ENCODE measurements around the gene CENPX.

DNA sequence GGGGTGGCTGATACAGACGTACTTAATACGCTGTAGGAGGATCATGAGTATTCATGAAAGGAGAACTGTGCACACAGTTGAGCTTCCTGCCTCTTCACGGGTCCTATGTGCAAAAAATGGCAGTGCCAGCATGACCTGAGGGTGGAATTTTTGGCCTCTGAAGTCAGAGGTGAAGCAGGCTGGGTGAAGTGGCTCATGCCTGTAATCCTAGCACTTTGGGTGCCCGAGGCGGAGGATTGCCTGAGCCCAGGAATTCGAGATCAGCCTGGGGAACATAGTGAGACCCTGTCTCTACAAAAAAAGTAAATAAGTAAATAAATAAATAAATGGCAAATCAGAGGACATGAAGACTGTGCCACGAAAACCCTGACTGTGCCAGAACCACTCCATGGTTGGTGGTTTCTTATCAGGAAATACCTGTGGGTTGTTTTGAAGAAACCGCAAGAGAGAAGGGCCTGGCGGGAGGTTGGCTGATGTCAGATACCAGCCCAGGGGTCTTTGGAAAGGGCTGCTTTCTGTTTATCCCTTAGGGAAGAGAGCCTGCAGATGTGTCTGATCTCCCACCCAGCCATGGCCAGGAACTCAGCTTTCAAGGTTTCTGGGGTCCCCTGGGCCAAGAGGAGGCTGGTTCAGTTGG, 41.9 kb downstream of the CENPX start:
- TF ChIP-seq EP300 (IDR thresholded peaks at IDR 0.05) (no peak), POLR2AphosphoS5 (IDR thresholded peaks at IDR 0.05) (no peak), POLR2A (IDR thresholded peaks at IDR 0.05) (no peak)
- TF ChIP-seq, protein P1, sequence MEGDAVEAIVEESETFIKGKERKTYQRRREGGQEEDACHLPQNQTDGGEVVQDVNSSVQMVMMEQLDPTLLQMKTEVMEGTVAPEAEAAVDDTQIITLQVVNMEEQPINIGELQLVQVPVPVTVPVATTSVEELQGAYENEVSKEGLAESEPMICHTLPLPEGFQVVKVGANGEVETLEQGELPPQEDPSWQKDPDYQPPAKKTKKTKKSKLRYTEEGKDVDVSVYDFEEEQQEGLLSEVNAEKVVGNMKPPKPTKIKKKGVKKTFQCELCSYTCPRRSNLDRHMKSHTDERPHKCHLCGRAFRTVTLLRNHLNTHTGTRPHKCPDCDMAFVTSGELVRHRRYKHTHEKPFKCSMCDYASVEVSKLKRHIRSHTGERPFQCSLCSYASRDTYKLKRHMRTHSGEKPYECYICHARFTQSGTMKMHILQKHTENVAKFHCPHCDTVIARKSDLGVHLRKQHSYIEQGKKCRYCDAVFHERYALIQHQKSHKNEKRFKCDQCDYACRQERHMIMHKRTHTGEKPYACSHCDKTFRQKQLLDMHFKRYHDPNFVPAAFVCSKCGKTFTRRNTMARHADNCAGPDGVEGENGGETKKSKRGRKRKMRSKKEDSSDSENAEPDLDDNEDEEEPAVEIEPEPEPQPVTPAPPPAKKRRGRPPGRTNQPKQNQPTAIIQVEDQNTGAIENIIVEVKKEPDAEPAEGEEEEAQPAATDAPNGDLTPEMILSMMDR (IDR thresholded peaks at IDR 0.05), result no peak
